SK-N-SH treated with all-trans-retinoic acid at 6 μM for 48 hours (cell line): ENCODE measurements around the gene C3orf85.

Experiments used
- OSR1 ChIP-seq: fragments of 250-450 bp; sonication (Bioruptor Pico); IDR thresholded peaks from 2 replicates; pipeline ENCODE4 v1.8.0; 2022; ENCODE audit warnings: moderate library complexity, mild to moderate bottlenecking, inconsistent platforms
- PPARA ChIP-seq: fragments of 250-450 bp; sonication (Bioruptor Pico); IDR thresholded peaks from 2 replicates; pipeline ENCODE4 v1.5.0; 2020; ENCODE audit warnings: mild to moderate bottlenecking, borderline replicate concordance
- SNAI2 ChIP-seq: fragments of 250-450 bp; sonication (Bioruptor Pico); IDR thresholded peaks from 2 replicates; pipeline ENCODE4 v1.5.0; 2020; ENCODE audit warnings: mild to moderate bottlenecking, moderate library complexity
- ZNF565 ChIP-seq: fragments of 450-650 bp; formaldehyde crosslinking; conservative IDR thresholded peaks from 2 replicates; pipeline ENCODE4 v1.5.0; 2020; ENCODE audit warnings: low read depth, mild to moderate bottlenecking, moderate library complexity
- ZNF70 ChIP-seq: fragments of 450-650 bp; formaldehyde crosslinking; IDR thresholded peaks from 2 replicates; pipeline ENCODE4 v1.5.0; 2020; ENCODE audit warnings: mild to moderate bottlenecking, moderate library complexity

GRCh38 chr3:109152320-109152719 lies 15.8 kb downstream of the C3orf85 start:
- TF ChIP-seq PPARA (CRISPR knock-in tag) (no peak), ZNF70 (no peak), OSR1 (CRISPR knock-in tag) (no peak), ZNF565 (CRISPR knock-in tag) (no peak), SNAI2 (no peak)
